HCT116 (cell line): ENCODE measurements around the gene MAP4K1. TPM values are rescaled to one million over a fixed set of nuclear protein-coding genes. Genes with fewer than 3 reads are reported as not detected.

Experiments
- ATAC-seq: fragments of 200-7000 bp; cut with Tn5 transposase; 2 replicates; pipeline ENCODE4 v1.9.1; 2020; ENCODE audit warnings: mild to moderate bottlenecking, moderate library complexity
- BruUV-seq: library from RNA; stranded (reverse); fragments of 400-500 nt; replicated peaks from 2 replicates; lab custom pipeline; 2021; lab: Mats Ljungman, UMichigan
- CTCF ChIA-PET: fragments of 300-600 bp; sonication (Branson Sonifier 250); formaldehyde crosslinking; loops from one replicate; lab custom pipeline; 2021; ENCODE audit warnings: antibody characterized with exemption; lab: Charles Lee
- POLR2A ChIA-PET: fragments of 300-600, 350-600 bp; sonication (Branson Sonifier 250); formaldehyde crosslinking; loops from one replicate; lab custom pipeline; 2021; ENCODE audit warnings: antibody characterized with exemption; lab: Charles Lee
- RAD21 ChIA-PET, 2 experiments: fragments of 300-600 bp; sonication (Branson Sonifier 250); formaldehyde crosslinking; loops; one replicate each; lab custom pipeline; 2023; ENCODE audit warnings: low total read pairs in 2 of 2; ENCODE audit not compliant: uncharacterized antibody in 2 of 2, unreplicated experiment in 2 of 2, low non-redundant PET in 1 of 2; lab: Charles Lee
- DNase-seq: peaks from one replicate; pipeline ENCODE4 v3.0.0-alpha.2; 2010; ENCODE audit warnings: low read depth, low spot score
- H2AFZ ChIP-seq: fragments of 200-600 bp; shearing (Covaris generic), sonication (generic); 2 replicates; pipeline ENCODE4 v1.6.1; 2017; ENCODE audit warnings: low read depth, mixed run types, mixed read lengths, antibody characterized with exemption, low read length; ENCODE audit not compliant: poor library complexity, severe bottlenecking
- H3K27ac ChIP-seq: 2 replicates; pipeline ENCODE4 v1.5.1; 2012; ENCODE audit warnings: low read depth, low read length
- H3K27me3 ChIP-seq: fragments of 200-600 bp; sonication (generic); 2 replicates; pipeline ENCODE4 v1.6.1; 2016; ENCODE audit warnings: mixed run types, low read length, mixed read lengths; ENCODE audit not compliant: insufficient read depth
- H3K36me3 ChIP-seq, 2 experiments: fragments of 200-500 bp in 1 of 2; fragments of 200-600 bp in 1 of 2; sonication (Bioruptor generic) in 1 of 2; sonication (generic) in 1 of 2; 2 replicates each; pipeline versions ENCODE4 v1.5.1 to v1.6.1; 2014 to 2016; ENCODE audit warnings: low read length in 2 of 2, inconsistent platforms in 1 of 2, mixed read lengths in 1 of 2, mixed run types in 1 of 2; ENCODE audit not compliant: insufficient read depth in 2 of 2, control insufficient read depth in 1 of 2
- H3K4me1 ChIP-seq, 2 experiments: fragments of 200-600 bp in 1 of 2; sonication (generic) in 1 of 2; 2 replicates each; pipeline versions ENCODE4 v1.5.1 to v1.6.1; 2012 to 2017; ENCODE audit warnings: low read length in 2 of 2, inconsistent platforms in 1 of 2, mild to moderate bottlenecking in 1 of 2, mixed read lengths in 1 of 2, mixed run types in 1 of 2, moderate library complexity in 1 of 2; ENCODE audit not compliant: insufficient read depth in 2 of 2, control insufficient read depth in 1 of 2
- H3K4me2 ChIP-seq: fragments of 200-600 bp; sonication (generic); 2 replicates; pipeline ENCODE4 v1.6.1; 2017; ENCODE audit warnings: mixed run types, low read length, mixed read lengths
- H3K4me3 ChIP-seq, 2 experiments: fragments of 200-600 bp in 1 of 2; sonication (generic) in 1 of 2; replicated peaks in 1 of 2; 2 replicates each; pipeline ENCODE4 v1.5.1; 2011 to 2016; ENCODE audit warnings: low read length in 2 of 2, control low read depth in 1 of 2, low read depth in 1 of 2, mild to moderate bottlenecking in 1 of 2, mixed read lengths in 1 of 2, mixed run types in 1 of 2
- H3K79me2 ChIP-seq: fragments of 200-600 bp; sonication (generic); 2 replicates; pipeline ENCODE4 v1.6.1; 2017; ENCODE audit warnings: mild to moderate bottlenecking, mixed run types, low read length, moderate library complexity, mixed read lengths; ENCODE audit not compliant: insufficient read depth
- H3K9ac ChIP-seq: fragments of 200-600 bp; sonication (generic); 2 replicates; pipeline ENCODE4 v1.6.1; 2016; ENCODE audit warnings: low read length, mixed read lengths
- H3K9me2 ChIP-seq: fragments of 200-600 bp; sonication (generic), shearing (Covaris generic); 2 replicates; pipeline ENCODE4 v1.6.1; 2017; ENCODE audit warnings: mixed run types, mild to moderate bottlenecking, moderate library complexity; ENCODE audit not compliant: insufficient read depth
- H3K9me3 ChIP-seq, 2 experiments: fragments of 200-500 bp in 1 of 2; fragments of 200-600 bp in 1 of 2; sonication (Bioruptor generic) in 1 of 2; sonication (generic) in 1 of 2; 2 replicates each; pipeline ENCODE4 v1.6.1; 2014 to 2017; ENCODE audit warnings: low read length in 2 of 2, mixed read lengths in 2 of 2, inconsistent platforms in 1 of 2, low read depth in 1 of 2, mild to moderate bottlenecking in 1 of 2, mixed run types in 1 of 2, moderate library complexity in 1 of 2; ENCODE audit not compliant: control insufficient read depth in 1 of 2, insufficient read depth in 1 of 2
- H4K20me1 ChIP-seq: fragments of 200-600 bp; sonication (generic), shearing (Covaris generic); 2 replicates; pipeline ENCODE4 v1.6.1; 2017; ENCODE audit warnings: mixed run types, mild to moderate bottlenecking, moderate library complexity; ENCODE audit not compliant: insufficient read depth
- CBX3 ChIP-seq: IDR thresholded peaks from 2 replicates; pipeline ENCODE4 v1.6.1; 2012; ENCODE audit warnings: low read depth
- CEBPB ChIP-seq: IDR thresholded peaks from 2 replicates; pipeline ENCODE4 v1.6.1; 2012; ENCODE audit warnings: low read depth
- EGR1 ChIP-seq: IDR thresholded peaks from 2 replicates; pipeline ENCODE4 v1.6.1; 2012; ENCODE audit warnings: low read depth
- ELF1 ChIP-seq: IDR thresholded peaks from 2 replicates; pipeline ENCODE4 v1.6.1; 2012; ENCODE audit warnings: low read depth, borderline replicate concordance
- EZH2 ChIP-seq: fragments of 200-600 bp; sonication (generic); IDR thresholded peaks from 2 replicates; pipeline ENCODE4 v1.6.1; 2017; ENCODE audit warnings: antibody characterized with exemption, mixed run types
- JUND ChIP-seq: IDR thresholded peaks from 2 replicates; pipeline ENCODE4 v1.6.1; 2012
- POLR2A ChIP-seq: IDR thresholded peaks from 2 replicates; pipeline ENCODE4 v1.7.0; 2011; ENCODE audit warnings: borderline replicate concordance; ENCODE audit not compliant: insufficient read depth, insufficient read length; ENCODE audit errors: extremely low read depth
- POLR2AphosphoS5 ChIP-seq: IDR thresholded peaks from 2 replicates; pipeline ENCODE4 v1.6.1; 2011; ENCODE audit warnings: mild to moderate bottlenecking, low read depth, low read length, moderate library complexity
- SIN3A ChIP-seq: IDR thresholded peaks from 2 replicates; pipeline ENCODE4 v1.6.1; 2012; ENCODE audit warnings: low read depth
- SP1 ChIP-seq: IDR thresholded peaks from 2 replicates; pipeline ENCODE4 v1.6.1; 2012; ENCODE audit warnings: low read depth
- SRF ChIP-seq: IDR thresholded peaks from 2 replicates; pipeline ENCODE4 v1.6.1; 2012; ENCODE audit warnings: low read depth
- ZFX ChIP-seq: fragments of 450-650 bp; IDR thresholded peaks from 2 replicates; pipeline ENCODE4 v1.6.1; 2017
- intact Hi-C: fragments of 100-400 bp; cut with micrococcal nuclease; formaldehyde crosslinking; loops from 2 replicates; pipeline ENCODE4 v1.10.0; 2022
- total RNA-seq: library from RNA; stranded (reverse); gene quantifications from one replicate; pipeline ENCODE4 v1.2.1, GENCODE V29; 2021; ENCODE audit not compliant: unreplicated experiment
- TF ChIP-seq, protein P1 (sequence below): IDR thresholded peaks from 2 replicates; pipeline ENCODE4 v1.6.1; 2012
- TF ChIP-seq, protein P2 (sequence below): IDR thresholded peaks from 2 replicates; pipeline ENCODE4 v1.6.1; 2012; ENCODE audit warnings: low read depth
- TF ChIP-seq, protein P3 (sequence below): IDR thresholded peaks from 2 replicates; pipeline ENCODE4 v1.6.1; 2012
- TF ChIP-seq, protein P4 (sequence below): IDR thresholded peaks from 2 replicates; pipeline ENCODE4 v1.6.1; 2011; ENCODE audit warnings: mild to moderate bottlenecking, low read length, moderate library complexity; ENCODE audit not compliant: insufficient replicate concordance; ENCODE audit errors: extremely low read depth
- TF ChIP-seq, protein P5 (sequence below), 3 experiments: fragments of 200-600 bp in 1 of 3; sonication (generic) in 1 of 3; IDR thresholded peaks in 2 of 3; conservative IDR thresholded peaks in 1 of 3; 2 replicates each; pipeline ENCODE4 v1.5.1; 2012 to 2017; ENCODE audit warnings: low read depth in 2 of 3, low read length in 2 of 3, antibody characterized with exemption in 1 of 3, borderline replicate concordance in 1 of 3, control low read depth in 1 of 3, mild to moderate bottlenecking in 1 of 3, mixed read lengths in 1 of 3, mixed run types in 1 of 3, moderate library complexity in 1 of 3; ENCODE audit not compliant: insufficient read depth in 1 of 3

MAP4K1 gene
- total RNA-seq, 1 experiment from 2014 or later: 9.1 TPM

DNA sequence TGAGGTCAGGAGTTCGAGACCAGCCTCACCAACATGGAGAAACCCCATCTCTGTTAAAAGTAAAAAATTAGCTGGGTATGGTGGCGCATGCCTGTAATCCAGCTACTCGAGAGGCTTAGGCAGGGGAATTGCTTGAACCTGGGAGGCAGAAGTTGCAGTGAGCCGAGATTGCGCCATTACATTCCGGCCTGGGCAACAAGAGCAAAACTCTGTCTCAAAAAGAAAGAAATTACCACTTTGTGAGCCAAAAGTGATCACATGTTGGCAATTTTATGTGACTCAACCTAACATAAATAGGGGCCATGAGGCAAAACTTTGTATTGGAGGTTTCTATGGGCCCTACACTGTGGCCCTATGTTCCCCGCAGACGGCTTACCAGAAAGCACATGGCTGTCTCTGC lies 72.2 kb downstream of the MAP4K1 start:
- intact Hi-C loops: no loop called here
- Histone ChIP-seq H3K4me2 (no peak overlapping the region), H3K9me3 (no peaks in the 10 kb centered on the region), H3K27me3 (no peaks in the 10 kb centered on the region), H4K20me1 (no peaks in the 10 kb centered on the region), H3K4me3 (no peak overlapping the region), H3K4me1 (peaks cover 10 to 21% of the 10 kb centered on the region in 2 experiments), H3K36me3 (no peaks in the 10 kb centered on the region), H3K9me2 (no peaks in the 10 kb centered on the region), H3K79me2 (no peaks in the 10 kb centered on the region), H3K27ac (no peak overlapping the region), H3K9ac (no peak overlapping the region), H2AFZ (no peak overlapping the region)
- CTCF ChIA-PET: interaction anchor here (1.7 to 2.6 kb wide), 3 partner anchors 89 to 385 kb away, joined by 6 to 16 read pairs (median 10); partner anchors contain the start of genes FAM98C, MRPS12 and SARS2
- ATAC-seq (no peak), DNase-seq (no peak)
- TF ChIP-seq, protein P1, sequence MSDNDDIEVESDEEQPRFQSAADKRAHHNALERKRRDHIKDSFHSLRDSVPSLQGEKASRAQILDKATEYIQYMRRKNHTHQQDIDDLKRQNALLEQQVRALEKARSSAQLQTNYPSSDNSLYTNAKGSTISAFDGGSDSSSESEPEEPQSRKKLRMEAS: no peak
- TF ChIP-seq, protein P2, sequence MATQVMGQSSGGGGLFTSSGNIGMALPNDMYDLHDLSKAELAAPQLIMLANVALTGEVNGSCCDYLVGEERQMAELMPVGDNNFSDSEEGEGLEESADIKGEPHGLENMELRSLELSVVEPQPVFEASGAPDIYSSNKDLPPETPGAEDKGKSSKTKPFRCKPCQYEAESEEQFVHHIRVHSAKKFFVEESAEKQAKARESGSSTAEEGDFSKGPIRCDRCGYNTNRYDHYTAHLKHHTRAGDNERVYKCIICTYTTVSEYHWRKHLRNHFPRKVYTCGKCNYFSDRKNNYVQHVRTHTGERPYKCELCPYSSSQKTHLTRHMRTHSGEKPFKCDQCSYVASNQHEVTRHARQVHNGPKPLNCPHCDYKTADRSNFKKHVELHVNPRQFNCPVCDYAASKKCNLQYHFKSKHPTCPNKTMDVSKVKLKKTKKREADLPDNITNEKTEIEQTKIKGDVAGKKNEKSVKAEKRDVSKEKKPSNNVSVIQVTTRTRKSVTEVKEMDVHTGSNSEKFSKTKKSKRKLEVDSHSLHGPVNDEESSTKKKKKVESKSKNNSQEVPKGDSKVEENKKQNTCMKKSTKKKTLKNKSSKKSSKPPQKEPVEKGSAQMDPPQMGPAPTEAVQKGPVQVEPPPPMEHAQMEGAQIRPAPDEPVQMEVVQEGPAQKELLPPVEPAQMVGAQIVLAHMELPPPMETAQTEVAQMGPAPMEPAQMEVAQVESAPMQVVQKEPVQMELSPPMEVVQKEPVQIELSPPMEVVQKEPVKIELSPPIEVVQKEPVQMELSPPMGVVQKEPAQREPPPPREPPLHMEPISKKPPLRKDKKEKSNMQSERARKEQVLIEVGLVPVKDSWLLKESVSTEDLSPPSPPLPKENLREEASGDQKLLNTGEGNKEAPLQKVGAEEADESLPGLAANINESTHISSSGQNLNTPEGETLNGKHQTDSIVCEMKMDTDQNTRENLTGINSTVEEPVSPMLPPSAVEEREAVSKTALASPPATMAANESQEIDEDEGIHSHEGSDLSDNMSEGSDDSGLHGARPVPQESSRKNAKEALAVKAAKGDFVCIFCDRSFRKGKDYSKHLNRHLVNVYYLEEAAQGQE: no peak
- TF ChIP-seq, protein P3, sequence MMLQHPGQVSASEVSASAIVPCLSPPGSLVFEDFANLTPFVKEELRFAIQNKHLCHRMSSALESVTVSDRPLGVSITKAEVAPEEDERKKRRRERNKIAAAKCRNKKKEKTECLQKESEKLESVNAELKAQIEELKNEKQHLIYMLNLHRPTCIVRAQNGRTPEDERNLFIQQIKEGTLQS: no peak
- TF ChIP-seq POLR2A (no peak), POLR2AphosphoS5 (no peak), ELF1 (no peak), SP1 (no peak), CEBPB (no peak), EZH2 (no peak), SIN3A (no peak), SRF (no peak), EGR1 (no peak), ZFX (no peak), JUND (no peak), CBX3 (no peak)
- TF ChIP-seq, protein P4, sequence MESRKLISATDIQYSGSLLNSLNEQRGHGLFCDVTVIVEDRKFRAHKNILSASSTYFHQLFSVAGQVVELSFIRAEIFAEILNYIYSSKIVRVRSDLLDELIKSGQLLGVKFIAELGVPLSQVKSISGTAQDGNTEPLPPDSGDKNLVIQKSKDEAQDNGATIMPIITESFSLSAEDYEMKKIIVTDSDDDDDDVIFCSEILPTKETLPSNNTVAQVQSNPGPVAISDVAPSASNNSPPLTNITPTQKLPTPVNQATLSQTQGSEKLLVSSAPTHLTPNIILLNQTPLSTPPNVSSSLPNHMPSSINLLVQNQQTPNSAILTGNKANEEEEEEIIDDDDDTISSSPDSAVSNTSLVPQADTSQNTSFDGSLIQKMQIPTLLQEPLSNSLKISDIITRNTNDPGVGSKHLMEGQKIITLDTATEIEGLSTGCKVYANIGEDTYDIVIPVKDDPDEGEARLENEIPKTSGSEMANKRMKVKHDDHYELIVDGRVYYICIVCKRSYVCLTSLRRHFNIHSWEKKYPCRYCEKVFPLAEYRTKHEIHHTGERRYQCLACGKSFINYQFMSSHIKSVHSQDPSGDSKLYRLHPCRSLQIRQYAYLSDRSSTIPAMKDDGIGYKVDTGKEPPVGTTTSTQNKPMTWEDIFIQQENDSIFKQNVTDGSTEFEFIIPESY: no peak
- TF ChIP-seq, protein P5, sequence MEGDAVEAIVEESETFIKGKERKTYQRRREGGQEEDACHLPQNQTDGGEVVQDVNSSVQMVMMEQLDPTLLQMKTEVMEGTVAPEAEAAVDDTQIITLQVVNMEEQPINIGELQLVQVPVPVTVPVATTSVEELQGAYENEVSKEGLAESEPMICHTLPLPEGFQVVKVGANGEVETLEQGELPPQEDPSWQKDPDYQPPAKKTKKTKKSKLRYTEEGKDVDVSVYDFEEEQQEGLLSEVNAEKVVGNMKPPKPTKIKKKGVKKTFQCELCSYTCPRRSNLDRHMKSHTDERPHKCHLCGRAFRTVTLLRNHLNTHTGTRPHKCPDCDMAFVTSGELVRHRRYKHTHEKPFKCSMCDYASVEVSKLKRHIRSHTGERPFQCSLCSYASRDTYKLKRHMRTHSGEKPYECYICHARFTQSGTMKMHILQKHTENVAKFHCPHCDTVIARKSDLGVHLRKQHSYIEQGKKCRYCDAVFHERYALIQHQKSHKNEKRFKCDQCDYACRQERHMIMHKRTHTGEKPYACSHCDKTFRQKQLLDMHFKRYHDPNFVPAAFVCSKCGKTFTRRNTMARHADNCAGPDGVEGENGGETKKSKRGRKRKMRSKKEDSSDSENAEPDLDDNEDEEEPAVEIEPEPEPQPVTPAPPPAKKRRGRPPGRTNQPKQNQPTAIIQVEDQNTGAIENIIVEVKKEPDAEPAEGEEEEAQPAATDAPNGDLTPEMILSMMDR (IDR thresholded peaks at IDR 0.05 in 2 of 3, conservative IDR thresholded peaks at IDR 0.05 in 1 of 3; ENCODE audit: borderline replicate concordance in 1 of 3, insufficient read depth in 1 of 3, low read depth in 2 of 3, low read length in 2 of 3): no peak
- RAD21 ChIA-PET: no interaction called here
- POLR2A ChIA-PET: interaction anchor here (0.6 kb wide), 1 partner anchor 22 kb away, joined by 3 read pairs; no protein-coding TSS in a partner anchor
- BruUV-seq: no TSS peak
